ENCODE measurements around the gene NTM.

The NTM gene

DNA sequence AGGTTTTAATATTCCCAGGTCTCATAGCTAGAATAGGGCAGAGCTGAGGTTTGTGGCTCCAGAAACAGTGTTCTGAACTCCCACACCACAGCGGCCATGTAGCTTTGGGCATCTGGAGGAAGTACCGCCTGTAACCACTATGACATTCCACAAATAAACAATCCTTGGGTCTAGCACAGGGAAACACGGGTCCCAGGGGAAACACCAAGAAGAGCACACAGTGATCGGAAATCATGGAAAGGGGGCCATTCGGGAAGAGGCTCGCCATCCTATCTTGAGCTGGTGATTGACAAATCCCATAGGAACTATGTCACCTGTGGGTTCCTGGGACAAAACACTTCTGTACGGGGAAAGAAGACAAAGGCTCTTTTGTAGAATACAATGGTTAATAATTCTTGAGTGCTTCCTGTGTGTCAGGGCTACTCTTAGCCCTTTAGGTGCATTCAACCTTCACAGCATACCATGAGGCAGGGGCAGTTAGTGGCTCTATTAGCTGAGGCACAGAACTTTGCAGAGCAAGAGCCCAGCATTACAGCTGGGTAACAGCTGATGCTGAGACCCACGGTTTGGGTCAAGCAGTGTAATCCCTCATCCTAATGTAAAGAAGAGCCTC lies 514.2 kb downstream of the NTM start:
- DNase-seq = no peak

DNA sequence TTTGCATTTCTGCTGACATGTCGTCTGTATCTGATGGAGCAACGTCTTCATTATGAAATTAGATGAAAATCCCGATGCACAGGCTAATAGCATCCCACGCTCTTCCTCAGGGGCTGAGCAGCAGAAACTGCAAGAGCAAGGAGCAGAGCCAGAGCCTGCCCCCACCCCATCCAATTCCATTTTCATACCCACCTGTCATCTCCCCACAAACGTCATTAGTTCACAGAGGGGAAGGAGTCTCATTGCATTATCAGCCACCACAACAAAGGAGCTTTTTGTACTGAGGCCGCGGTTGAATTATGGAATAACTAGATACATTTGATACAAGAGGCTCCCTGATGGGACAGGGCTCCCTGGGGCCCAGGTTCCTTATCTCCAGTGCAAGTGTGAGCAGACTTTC lies 515.0 kb downstream of the NTM start:
- DNase-seq = no peak

DNA sequence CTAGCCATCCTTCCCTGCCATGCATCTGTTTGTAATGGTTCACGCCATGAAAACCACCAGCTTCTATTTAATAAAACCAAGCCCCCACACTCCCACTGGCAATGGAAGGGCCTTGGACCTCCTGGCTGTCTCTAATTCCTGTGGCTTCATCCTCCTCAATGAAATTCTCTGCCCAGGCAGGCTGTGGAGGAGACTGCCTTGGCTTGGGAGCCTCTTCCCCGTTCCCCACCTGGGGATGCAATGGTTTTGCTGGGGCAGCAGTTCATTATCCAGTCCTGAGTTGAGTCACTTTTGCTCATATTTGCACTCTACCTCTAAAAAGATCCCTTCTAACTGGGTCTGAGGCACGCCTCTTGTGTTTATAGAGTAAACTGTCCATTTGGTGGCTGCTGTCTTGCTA lies 515.8 kb downstream of the NTM start:
- DNase-seq = no peak

DNA sequence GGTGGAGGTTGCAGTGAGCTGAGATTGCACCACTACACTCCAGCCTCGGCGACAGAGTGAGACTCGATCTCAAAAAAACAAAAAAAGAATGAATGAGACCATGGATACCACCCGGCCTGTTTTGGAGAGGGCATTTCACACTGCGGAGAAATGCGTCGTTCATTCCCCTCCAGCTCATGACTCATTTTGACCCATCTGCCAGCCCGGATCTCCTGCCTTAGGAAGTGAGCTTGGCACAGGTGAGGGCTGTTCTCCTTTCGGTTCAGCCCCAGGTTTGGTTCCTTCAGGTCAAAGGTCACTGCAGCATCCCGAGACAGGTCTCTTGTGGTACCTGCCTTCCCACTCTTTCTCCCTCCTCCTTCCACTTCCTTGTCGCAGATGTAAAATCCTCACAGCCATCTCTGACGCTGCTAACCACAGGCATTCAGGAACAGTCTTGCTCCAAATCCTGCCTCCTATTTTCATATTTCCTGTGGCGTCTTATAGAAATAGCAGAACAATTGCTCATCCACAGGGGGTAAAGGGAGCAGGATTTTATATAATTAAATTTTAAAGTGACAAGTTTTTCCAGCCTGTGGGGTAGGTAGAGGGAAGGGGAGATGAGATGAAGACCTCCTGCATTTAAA lies 517.9 kb downstream of the NTM start:
- DNase-seq = no peak

DNA sequence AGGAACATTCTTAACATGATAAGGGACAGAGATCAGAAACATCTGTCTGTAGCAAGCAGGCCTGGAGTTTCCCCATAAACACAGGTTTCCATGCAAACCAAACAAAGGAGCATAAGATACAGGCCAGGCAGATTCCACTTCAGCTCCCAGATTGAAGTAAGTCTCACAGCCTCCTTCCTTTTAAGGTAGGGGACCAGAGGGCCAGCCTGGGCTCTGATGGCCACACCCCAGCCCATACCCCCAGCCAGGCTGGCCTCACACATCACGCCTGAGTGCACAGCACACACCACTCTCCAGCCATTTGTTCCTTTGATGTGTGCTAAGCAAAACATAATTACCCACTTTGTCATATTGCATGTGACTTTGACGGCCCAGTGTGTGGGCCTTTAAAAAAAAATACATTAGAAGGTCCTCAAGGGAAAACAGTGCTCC lies 518.7 kb downstream of the NTM start:
- no peak for DNase-seq

DNA sequence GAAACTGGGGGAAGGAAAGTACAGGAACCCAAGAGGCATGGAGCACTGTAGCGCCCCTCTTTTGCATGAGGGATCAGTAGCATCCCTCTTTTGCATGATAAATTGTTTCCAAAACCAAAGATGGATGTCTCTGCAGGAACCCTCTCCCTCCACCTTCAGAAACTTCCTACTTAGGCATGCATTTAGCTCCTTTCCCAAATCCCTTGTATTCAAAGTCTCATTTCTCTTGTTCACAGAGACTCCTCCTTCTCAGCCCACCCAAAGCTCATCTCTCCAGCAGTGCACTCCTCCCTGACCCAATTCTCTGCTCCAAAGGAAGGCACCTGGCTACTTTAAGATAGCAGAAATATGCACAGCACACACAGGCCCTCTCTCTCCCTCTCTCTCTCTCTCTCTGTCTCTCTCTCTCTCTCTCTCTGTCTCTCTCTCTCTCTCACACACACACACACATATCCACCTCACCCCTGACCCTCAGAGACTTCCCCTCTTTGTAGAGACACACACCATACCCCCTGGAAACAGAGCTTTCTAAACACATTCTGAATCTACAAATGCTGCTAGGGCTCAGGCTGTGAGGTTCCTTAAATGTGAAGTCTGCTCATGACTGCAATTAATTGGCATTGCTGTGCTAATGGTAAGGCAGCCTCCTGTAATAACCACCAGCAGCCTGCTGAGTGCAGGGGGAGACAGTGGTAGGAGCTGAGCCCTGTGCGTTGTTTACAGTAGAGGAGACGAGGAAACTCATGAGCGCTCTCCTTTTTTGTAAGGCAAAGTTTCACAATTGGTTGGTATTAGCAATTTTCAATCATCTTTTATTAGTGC lies 519.6 kb downstream of the NTM start:
- no peak for DNase-seq

DNA sequence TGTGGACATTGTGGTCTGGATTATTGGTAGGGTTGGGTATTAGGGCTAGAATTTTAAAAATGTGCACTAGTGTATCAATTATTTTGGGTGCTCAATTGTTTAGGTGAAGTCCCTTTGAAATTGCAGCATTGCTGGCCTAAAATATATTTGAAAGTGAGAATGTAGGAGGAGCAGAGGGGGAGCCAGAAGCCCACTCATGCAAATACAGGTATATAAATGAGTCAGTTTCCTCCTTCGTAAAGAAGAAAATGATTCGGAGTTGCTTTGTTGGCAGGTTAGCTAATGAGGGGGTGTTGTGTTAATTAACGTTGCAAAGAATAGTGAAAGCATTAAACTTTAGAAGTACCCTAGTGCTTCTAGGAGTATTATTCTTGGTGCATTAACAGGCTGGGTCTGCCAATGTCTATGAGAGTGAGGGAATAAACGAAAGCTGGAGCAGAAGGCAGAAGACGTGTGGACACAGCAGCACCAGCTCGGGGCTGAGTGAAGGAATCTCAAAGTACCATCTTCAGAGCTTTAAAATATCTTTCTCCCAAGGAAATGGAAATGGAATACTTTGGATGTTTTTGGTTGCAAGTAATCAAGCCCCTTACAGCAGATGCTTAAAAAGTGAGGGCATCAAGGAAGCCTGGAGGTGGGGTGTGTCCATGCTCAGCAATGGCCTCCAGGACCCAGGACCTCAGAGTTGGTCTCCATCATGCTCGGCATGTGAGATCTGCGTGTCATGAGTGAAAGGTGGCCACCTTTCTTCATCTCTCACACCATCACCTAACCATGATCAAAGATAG lies 522.9 kb downstream of the NTM start:
- no peak for DNase-seq

DNA sequence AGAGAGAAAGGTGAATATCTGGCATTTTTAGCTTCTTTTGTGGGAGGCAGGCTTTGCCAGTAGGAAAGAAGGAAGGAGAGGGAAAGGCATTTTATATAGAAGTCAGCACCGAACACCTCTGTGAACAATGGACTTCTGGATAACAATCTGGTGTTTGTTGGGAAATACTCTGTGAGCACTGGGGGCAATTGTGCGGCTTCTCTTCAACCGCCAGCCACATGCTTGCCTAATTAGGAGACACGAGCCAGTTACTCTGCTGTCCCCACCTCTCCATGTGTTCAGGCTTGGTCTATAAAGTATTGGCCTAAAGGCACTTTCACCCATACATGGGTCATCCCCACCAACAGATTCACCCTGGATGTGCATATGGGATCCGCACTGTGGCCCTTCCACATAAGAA lies 523.6 kb downstream of the NTM start:
- DNase-seq = no peak

DNA sequence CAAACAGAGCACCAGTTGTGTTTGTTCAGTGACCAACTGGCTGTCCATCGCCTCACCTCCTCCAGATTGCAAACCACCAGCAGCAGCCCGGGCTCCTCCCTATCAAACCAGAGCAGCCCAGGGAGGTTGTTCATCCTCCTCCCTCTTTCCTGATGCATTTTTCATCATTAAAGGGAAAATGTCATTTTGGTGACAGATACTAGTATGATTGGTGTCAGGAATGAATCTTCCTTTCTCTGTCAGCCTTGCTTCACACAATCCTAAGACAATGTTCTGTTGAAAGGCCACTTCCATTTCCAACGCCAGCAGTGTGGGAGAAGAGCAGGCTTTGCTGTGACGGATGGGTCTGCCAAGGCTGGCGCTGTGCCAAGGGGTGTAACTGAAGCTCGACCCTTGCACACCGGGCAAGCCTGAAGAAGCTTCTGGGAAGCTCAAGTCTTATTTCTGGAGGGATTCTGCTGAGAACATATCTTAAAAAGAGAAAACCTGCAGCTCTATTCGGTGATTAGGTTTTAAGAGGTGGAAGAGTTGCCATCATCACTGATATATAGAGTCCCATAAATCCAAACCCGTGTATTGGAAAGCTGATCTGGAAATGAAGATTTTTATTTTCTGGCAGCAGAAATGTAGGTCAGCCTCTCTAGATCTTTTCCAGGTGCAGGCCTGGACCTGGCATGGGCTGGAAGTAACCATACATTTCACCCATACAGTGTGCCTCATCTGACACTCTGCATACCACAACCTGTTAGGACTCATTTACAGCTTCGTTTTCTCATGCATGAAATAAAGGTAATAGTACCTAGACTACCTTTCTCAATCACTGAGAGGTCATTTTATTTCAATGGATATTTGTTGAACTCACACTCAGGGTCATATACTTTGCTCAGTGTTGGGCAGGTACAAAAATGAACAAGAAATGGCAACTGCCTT lies 524.5 kb downstream of the NTM start:
- no peak for DNase-seq

DNA sequence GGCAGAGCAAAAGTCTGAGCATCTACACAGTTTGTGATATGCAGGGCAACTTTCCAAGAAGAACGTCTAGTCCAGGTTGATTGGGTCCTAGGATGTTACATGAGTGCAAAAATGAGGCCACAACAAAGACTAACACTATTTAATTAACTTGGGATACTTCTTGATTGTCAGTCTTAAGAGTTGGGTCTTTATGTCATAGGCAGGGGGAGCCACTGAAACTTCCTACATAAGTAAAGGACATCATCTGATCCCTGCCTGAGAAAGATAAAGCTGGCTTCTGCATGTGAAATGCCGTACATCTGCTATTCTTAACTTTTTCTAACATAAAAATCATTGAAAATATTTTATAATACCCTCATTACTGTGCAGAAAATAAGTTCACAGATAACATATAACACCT lies 525.5 kb downstream of the NTM start:
- DNase-seq = no peak

DNA sequence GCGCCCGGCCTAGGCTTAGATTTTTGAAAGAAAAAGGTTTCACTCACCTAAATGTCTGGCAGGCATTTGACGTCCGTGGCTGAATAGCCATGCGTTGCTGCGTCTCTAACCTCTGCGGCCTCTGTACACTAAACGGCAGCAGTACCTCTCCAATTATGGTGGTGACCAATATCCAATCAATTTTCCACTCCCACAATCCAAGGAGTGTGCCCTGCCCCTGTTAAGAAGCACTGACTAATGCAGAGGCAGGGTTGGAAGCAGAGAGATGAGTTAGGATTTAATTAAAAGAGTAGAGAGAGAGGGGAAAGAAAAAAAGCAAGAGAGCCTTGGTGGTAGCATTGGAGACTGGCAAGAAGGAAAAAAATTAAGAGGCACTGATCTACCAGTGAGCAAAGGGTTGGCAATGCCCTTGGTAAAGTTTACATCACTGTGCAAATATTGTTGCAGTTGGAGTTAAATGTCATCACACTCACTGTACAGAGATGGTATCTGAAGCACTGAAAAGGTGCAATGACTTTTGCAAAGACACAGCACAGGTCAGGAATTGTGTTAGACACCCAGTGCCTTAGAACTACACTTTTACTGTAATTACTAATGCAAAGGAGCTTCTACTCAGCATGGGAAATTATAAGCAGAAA lies 526.7 kb downstream of the NTM start:
- no peak for DNase-seq

DNA sequence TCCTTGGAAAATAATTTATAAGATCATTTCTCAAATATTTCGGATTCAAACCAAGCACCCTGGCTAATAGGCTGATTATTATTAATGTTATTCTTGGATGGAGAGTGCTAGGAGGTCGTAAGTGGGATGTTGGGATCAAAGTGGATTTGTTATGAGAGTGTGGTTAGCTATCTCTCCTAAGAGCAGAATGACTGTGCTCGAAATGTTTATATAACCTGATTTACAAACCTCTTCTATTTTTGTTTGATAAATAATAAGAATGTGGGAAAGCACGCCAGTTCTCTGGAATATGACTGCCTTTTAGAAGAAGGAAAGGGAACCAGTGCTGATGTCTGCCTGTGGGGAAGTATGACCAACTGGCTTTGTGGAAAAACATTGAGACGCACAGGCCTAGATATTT lies 527.5 kb downstream of the NTM start:
- DNase-seq = no peak

DNA sequence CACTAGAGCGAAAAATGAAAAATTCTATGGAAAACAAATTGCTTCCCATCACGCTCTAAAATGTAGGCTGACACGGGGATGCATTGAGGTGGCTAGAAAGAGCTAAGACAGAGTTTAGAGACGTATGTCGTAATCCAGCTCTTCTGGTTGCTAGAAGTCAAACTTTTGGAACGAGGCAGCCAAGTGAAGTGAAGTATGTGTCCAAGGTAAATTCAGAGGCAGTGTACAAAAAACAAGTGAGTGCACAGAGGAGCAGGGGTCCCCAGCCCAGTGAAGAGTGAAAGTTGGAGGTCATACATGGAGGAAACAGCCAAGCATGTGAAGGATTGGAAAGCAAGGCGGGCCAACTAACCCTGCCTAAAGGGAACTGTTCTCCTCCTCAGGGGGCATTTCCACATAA lies 528.5 kb downstream of the NTM start:
- DNase-seq = no peak

DNA sequence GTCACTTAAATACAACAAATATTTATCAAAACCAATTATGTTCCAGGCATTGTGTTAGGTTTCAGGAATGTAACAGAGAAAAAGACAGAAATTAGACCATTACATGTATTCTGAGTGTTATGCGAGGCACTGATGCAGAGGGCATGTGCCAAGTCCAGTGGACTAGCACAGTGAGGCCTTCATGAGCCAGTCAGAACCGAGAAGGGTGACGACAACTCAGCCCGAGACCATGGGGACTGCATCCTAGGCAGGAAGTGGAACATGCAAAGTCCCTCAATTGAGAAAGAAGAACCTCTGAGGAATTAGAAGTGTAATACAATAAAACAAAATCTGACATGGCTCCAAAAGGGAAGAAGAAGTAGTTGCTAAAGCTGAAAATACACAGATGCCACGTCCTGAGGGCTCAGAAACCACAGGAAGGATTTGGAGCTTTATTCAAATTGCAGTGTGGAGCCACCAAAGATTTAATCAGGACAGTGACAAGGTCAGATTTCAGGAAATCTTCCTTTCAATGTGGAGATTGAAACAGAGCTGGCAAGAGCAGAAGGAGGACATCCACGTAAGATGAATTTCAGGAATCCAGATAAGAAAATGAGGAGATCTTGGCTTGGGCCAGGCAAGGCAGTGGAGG lies 529.6 kb downstream of the NTM start:
- DNase-seq = no peak

DNA sequence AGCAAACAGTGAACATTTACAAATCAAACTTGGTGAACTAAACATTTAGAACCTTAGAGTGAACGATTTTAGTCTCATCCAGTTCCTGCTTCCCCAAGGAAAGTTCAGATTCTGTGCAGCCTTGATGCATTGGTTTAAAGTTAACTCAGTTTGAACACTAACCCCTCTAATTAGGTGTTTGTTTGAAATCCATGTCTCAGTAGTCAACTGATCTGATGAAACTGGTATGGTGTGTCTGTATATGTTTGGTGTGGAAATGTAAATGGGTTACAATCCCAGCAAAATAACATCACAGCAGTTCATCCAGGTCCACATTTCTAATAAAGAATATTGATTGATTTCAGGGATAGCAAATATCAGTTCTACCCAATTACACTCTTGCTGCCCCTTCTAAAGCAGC lies 532.0 kb downstream of the NTM start:
- DNase-seq = no peak

DNA sequence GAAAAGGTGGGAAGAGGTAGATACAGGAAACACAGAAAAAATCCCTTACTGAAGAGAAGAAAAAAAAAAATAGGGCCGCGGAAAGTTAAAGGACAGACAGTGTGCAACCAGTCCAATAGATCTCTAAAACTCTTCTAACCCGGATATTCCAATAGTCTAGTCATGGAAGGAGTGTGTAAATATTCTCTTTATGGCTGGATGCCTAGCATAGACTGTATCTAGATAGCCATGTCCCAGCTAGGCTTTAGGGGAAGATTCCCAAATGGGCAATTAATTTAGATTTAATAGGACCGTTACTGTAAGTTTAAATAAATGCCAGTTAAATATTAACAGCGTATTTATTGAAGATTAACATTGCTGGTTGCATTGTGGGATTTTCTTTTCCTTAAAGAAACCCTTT lies 532.7 kb downstream of the NTM start:
- no peak for DNase-seq

DNA sequence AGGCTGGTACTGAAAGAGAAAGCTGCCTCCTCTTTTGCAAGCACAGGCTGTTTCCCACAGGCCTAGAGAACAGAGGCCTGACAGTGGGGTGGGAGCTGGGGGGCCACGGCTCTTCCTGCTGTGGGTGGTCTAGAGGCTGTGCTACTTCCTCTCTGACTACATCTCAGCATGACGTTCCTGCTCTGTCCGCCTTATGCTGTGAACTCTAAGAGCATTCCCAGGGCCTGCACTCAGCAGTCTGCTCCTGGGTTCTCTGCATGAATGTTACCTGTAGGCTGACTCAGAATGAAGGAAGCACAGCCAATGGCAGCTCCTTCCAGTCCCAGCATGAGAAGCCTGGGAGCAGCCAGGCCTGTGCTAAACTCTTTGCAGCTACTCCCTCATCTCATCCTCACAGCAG lies 534.3 kb downstream of the NTM start:
- no peak for DNase-seq

DNA sequence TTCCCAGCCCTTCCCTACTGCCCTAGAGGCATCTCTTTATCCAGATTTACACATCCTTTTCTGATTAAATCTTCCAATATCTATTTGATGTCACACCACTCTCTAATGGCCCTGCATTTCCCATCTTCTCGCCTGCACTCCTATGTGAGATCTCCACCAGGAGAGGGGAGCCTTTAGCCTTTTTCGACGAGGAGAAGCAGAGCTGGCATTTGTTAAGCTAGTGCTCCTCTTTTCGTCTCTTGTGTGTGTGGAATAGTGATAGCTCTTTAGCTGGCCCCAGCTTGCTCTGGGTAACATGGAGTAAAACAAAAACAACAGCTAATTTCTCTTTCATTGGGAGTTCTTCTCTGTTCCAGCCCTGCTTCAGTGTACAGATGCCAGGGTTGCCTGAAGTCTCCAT lies 536.5 kb downstream of the NTM start:
- no peak for DNase-seq

DNA sequence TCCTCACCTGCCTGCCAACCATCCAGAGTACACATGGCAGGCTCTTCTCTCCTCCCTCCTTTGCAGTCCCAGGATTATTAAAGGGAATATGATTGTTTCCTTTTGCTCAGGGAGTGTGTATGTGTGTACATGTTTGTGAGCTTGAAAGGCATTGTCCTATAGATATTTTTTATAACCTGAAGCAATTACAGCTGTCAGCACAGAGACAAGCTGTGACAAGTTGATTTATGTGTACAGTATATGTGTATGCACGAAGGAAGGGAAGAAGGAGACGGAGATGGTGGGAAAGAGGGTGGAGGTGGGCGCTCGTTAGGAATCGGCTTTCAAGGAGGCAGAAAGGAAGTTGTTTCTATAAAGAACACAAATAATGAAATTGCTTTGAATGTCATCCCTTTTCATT lies 537.0 kb downstream of the NTM start:
- DNase-seq = no peak

DNA sequence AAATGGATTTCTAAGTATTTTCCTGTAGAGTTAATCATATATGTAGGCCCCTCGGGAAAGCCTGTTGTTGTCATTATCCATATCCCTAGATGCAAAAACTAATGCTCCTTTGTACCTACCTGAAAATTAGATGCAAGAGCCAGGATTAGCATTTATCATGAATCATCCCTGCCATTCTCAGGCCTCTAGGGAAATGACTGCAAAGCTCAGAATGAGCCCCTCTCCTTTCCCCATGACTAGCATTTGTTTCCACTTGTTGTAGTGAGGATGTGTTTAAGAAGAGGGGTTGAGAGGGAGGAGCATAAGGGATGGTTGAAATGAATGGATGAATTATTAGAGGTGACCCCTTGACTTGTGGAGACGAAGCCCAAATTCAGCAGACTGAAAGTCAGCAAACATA lies 537.9 kb downstream of the NTM start:
- DNase-seq = no peak

DNA sequence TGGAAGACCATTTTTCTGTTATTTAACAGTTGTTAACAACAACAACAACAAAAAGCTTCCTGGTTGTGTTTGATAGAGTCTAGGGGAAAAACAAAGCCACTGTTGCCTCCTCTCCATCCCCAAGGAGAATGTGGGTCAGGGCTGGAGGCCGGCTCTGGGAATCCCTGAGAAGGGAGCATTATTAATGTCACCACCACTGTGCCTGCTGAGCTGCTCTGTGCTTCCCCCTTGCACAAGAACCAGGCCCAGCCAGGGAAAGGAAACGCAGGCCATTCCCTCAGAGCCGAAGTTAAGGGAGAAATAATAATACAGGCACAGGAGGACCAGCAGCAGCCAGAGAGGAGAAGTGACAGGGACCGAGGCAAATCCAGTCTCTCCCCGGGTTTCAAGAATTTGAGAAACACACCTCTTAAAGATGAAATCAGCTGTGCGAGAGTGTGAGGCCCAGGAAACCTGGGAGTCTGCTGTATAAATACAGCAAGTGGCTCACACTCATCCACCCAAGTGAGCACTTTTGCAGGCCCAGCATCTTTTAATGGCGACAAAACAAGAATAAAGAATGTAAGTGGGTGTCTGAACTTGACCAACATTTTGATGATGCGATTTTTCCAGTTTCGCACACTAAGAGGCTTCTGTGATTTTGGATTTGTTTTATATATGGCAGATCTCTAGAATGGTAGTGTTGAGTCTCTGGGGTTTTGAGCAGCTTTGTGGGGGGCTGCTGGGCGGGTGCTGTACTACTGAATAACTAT lies 539.2 kb downstream of the NTM start:
- DNase-seq = no peak

All from stimulated activated CD4-positive, alpha-beta T cell treated with anti-CD3 and anti-CD28 coated beads, Interleukin-4, amount 100 ng/mL, for 24 hours (primary cell).